Measurements from ENCODE around the gene ARFGAP2.
A peak's percentile ranks its signal among the peaks of the same experiment; 100 is the strongest.

ARFGAP2 gene

DNA sequence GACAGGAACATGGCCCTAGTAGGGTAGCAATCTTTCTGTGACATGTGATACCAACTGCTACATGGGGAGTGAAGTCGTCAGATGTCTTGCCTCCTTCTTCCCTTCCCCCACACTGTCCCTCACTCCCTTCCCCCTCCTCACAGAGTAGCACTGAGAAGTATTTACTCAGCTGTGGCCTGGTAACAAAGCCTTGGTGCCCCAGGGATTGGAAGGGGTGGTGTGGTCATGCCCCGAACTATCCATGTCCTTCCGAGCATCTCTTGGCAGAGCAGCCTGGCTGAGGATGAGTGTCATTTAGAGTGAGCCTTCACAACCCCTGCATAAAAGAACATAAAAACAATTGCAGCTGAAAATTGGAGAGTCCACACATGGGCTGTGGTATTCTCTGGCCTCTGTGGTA lies 46.1 kb downstream of the ARFGAP2 start:
- no peak overlapping the region for H3K9ac ChIP-seq (ENCODE audit: low read length)
- H3K79me2 ChIP-seq (ENCODE audit: control insufficient read depth, insufficient read depth, low read length) = no peaks in the 10 kb centered on the region
- H3K23ac ChIP-seq (ENCODE audit: low read length) = no peak overlapping the region
- no peak overlapping the region for H2AK5ac ChIP-seq (ENCODE audit: low read length)
- H3K36me3 ChIP-seq (ENCODE audit: control insufficient read depth, insufficient read depth, low read length) = no peaks in the 10 kb centered on the region
- H3K4ac ChIP-seq (ENCODE audit: low read depth, low read length) = no peak overlapping the region
- H3K4me1 ChIP-seq (ENCODE audit: control insufficient read depth, low read depth, low read length) = no peaks in the 10 kb centered on the region
- WGBS (ENCODE audit: extremely low coverage, insufficient coverage, low lambda C conversion rate) = no CpG with 5 or more reads among the region's 3 CpGs
- no peak overlapping the region for H2BK120ac ChIP-seq (ENCODE audit: low read depth, low read length)
- no peaks in the 10 kb centered on the region for H3K79me1 ChIP-seq (ENCODE audit: low read length)
- H3K56ac ChIP-seq (ENCODE audit: low read length) = no peak overlapping the region
- H2BK15ac ChIP-seq (replicated peaks; ENCODE audit: low read depth) = no peak overlapping the region
- H3K27ac ChIP-seq (ENCODE audit: low read depth, low read length) = no peak overlapping the region
- no peak overlapping the region for H4K5ac ChIP-seq (ENCODE audit: low read length)
- no peak overlapping the region for H2BK5ac ChIP-seq (ENCODE audit: low read length)
- H3K27me3 ChIP-seq (ENCODE audit: insufficient read depth, low read length, poor library complexity) = no peaks in the 10 kb centered on the region
- no peak overlapping the region for H4K8ac ChIP-seq (ENCODE audit: low read depth, low read length)
- peak; percentile 86 for DNase-seq
- H3K4me2 ChIP-seq (ENCODE audit: low read length) = no peak overlapping the region
- H3K4me3 ChIP-seq (ENCODE audit: low read length) = no peak overlapping the region
- no peak overlapping the region for H3K18ac ChIP-seq (ENCODE audit: low read length)

DNA sequence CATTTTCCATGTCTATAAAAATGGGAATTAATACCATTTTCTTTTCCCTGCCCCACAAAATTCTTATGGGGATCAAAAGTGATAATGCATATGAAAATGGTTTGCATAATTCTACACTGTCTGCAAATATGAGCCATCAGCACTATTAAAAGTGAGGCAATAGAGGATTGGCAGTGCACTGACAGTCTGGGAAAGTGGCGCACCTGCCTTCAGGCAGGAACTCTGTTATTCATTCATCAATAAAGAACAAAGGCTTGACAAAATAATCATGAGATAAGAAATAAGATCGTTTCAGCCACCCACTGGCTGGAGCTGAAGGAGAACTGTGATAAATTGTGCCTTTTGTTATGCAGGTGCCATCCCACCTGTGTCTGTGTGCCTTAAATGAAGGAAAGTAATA lies 49.5 kb downstream of the ARFGAP2 start:
- Histone ChIP-seq H2AK5ac (ENCODE audit: low read length) (no peak overlapping the region), H4K8ac (ENCODE audit: low read depth, low read length) (no peak overlapping the region), H3K18ac (ENCODE audit: low read length) (no peak overlapping the region), H3K4me2 (ENCODE audit: low read length) (no peak overlapping the region), H2BK5ac (ENCODE audit: low read length) (no peak overlapping the region), H3K36me3 (ENCODE audit: control insufficient read depth, insufficient read depth, low read length) (no peaks in the 10 kb centered on the region), H2BK15ac (replicated peaks; ENCODE audit: low read depth) (no peak overlapping the region), H4K5ac (ENCODE audit: low read length) (no peak overlapping the region), H3K56ac (ENCODE audit: low read length) (no peak overlapping the region), H2BK120ac (ENCODE audit: low read depth, low read length) (no peak overlapping the region), H3K4me1 (ENCODE audit: control insufficient read depth, low read depth, low read length) (no peaks in the 10 kb centered on the region), H3K27me3 (ENCODE audit: insufficient read depth, low read length, poor library complexity) (no peaks in the 10 kb centered on the region), H3K4ac (ENCODE audit: low read depth, low read length) (no peak overlapping the region), H3K4me3 (ENCODE audit: low read length) (no peak overlapping the region), H3K9ac (ENCODE audit: low read length) (no peak overlapping the region), H3K79me1 (ENCODE audit: low read length) (no peaks in the 10 kb centered on the region), H3K79me2 (ENCODE audit: control insufficient read depth, insufficient read depth, low read length) (no peaks in the 10 kb centered on the region), H3K27ac (ENCODE audit: low read depth, low read length) (no peak overlapping the region), H3K23ac (ENCODE audit: low read length) (no peak overlapping the region)
- DNase-seq = no peak
- no CpG with 5 or more reads among the region's 2 CpGs for WGBS (ENCODE audit: extremely low coverage, insufficient coverage, low lambda C conversion rate)

DNA sequence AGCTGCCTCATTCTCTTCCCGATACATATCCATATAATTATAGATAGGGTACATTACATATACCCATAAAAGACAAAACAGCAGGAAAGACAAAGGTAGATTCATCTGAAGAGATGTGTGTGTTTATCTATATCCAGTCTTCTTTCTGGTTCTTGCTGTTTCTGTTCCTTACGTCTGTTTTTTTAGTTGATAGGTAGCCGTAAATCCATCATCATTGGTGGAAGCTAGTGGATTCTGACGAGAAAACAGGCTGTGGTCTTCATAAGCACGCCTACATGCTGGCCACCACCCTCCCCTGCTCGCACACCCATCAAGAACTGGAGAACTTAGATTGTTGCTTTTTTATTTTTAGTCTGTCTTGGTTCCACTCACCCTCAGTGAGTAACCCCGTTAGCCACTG lies 51.6 kb downstream of the ARFGAP2 start:
- H3K56ac ChIP-seq (ENCODE audit: low read length) = no peak overlapping the region
- no peak overlapping the region for H3K27ac ChIP-seq (ENCODE audit: low read depth, low read length)
- H3K4me3 ChIP-seq (ENCODE audit: low read length) = no peak overlapping the region
- no peak overlapping the region for H2BK120ac ChIP-seq (ENCODE audit: low read depth, low read length)
- H4K5ac ChIP-seq (ENCODE audit: low read length) = no peak overlapping the region
- no peak overlapping the region for H3K9ac ChIP-seq (ENCODE audit: low read length)
- no peak overlapping the region for H3K18ac ChIP-seq (ENCODE audit: low read length)
- no peak overlapping the region for H2BK5ac ChIP-seq (ENCODE audit: low read length)
- WGBS (ENCODE audit: extremely low coverage, insufficient coverage, low lambda C conversion rate) = no CpG with 5 or more reads among the region's 7 CpGs
- no peaks in the 10 kb centered on the region for H3K79me1 ChIP-seq (ENCODE audit: low read length)
- H3K79me2 ChIP-seq (ENCODE audit: control insufficient read depth, insufficient read depth, low read length) = no peaks in the 10 kb centered on the region
- H3K4ac ChIP-seq (ENCODE audit: low read depth, low read length) = no peak overlapping the region
- no peaks in the 10 kb centered on the region for H3K4me1 ChIP-seq (ENCODE audit: control insufficient read depth, low read depth, low read length)
- H3K36me3 ChIP-seq (ENCODE audit: control insufficient read depth, insufficient read depth, low read length) = no peaks in the 10 kb centered on the region
- H2BK15ac ChIP-seq (replicated peaks; ENCODE audit: low read depth) = no peak overlapping the region
- DNase-seq = no peak
- no peak overlapping the region for H3K4me2 ChIP-seq (ENCODE audit: low read length)
- H3K27me3 ChIP-seq (ENCODE audit: insufficient read depth, low read length, poor library complexity) = no peaks in the 10 kb centered on the region
- no peak overlapping the region for H3K23ac ChIP-seq (ENCODE audit: low read length)
- no peak overlapping the region for H4K8ac ChIP-seq (ENCODE audit: low read depth, low read length)
- no peak overlapping the region for H2AK5ac ChIP-seq (ENCODE audit: low read length)

DNA sequence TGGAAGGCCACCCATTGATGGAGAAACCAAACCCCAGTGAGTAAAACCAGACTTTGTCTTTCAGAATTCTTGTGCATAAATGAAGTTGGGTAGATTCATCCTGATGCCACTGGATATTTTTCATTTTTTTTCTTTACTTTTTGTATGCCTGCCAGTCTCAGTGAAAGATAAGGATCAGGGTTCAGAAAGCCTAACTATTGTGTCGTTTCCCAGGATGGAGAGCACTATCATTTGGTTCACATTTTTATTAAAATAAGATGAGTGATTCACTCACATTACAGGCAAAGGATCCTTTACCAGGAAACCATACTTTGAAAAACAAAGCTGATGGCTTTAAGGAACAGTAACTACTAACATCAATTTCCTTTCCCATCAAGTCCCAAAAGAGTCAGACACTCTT lies 52.0 kb downstream of the ARFGAP2 start:
- no peaks in the 10 kb centered on the region for H3K4me1 ChIP-seq (ENCODE audit: control insufficient read depth, low read depth, low read length)
- no peak overlapping the region for H2BK5ac ChIP-seq (ENCODE audit: low read length)
- no peak overlapping the region for H3K27ac ChIP-seq (ENCODE audit: low read depth, low read length)
- no peak overlapping the region for H2BK15ac ChIP-seq (replicated peaks; ENCODE audit: low read depth)
- H3K18ac ChIP-seq (ENCODE audit: low read length) = no peak overlapping the region
- H2AK5ac ChIP-seq (ENCODE audit: low read length) = no peak overlapping the region
- WGBS (ENCODE audit: extremely low coverage, insufficient coverage, low lambda C conversion rate) = no CpG with 5 or more reads among the region's 1 CpG
- H3K23ac ChIP-seq (ENCODE audit: low read length) = no peak overlapping the region
- H3K4ac ChIP-seq (ENCODE audit: low read depth, low read length) = no peak overlapping the region
- H2BK120ac ChIP-seq (ENCODE audit: low read depth, low read length) = no peak overlapping the region
- H4K5ac ChIP-seq (ENCODE audit: low read length) = no peak overlapping the region
- no peaks in the 10 kb centered on the region for H3K27me3 ChIP-seq (ENCODE audit: insufficient read depth, low read length, poor library complexity)
- H3K4me2 ChIP-seq (ENCODE audit: low read length) = no peak overlapping the region
- no peaks in the 10 kb centered on the region for H3K79me1 ChIP-seq (ENCODE audit: low read length)
- no peaks in the 10 kb centered on the region for H3K36me3 ChIP-seq (ENCODE audit: control insufficient read depth, insufficient read depth, low read length)
- no peak overlapping the region for H3K56ac ChIP-seq (ENCODE audit: low read length)
- H4K8ac ChIP-seq (ENCODE audit: low read depth, low read length) = no peak overlapping the region
- no peak overlapping the region for H3K4me3 ChIP-seq (ENCODE audit: low read length)
- H3K79me2 ChIP-seq (ENCODE audit: control insufficient read depth, insufficient read depth, low read length) = no peaks in the 10 kb centered on the region
- H3K9ac ChIP-seq (ENCODE audit: low read length) = no peak overlapping the region
- DNase-seq = no peak

DNA sequence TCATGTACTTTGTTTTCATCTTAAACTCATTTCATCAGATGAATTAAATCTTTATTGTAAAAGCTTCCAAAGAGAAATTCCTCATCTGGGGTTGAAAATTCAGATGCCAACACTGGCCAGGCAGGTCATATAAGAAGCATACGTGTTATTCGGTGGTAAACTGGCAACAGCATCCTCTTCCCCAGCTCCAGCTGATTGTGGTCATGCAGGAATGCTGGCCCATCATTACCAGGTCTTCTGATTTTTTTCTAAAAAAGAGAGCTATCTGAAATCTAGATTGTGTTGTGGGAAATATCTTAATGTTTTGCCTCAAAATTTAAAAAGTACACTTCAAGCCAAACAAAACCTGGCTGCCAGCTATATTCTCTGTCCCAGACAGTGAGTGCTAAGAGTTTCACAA lies 53.6 kb downstream of the ARFGAP2 start:
- no peak overlapping the region for H3K18ac ChIP-seq (ENCODE audit: low read length)
- no peak overlapping the region for H3K4me2 ChIP-seq (ENCODE audit: low read length)
- H3K79me2 ChIP-seq (ENCODE audit: control insufficient read depth, insufficient read depth, low read length) = no peaks in the 10 kb centered on the region
- no peak overlapping the region for H4K5ac ChIP-seq (ENCODE audit: low read length)
- no peak overlapping the region for H2BK120ac ChIP-seq (ENCODE audit: low read depth, low read length)
- H3K4me1 ChIP-seq (ENCODE audit: control insufficient read depth, low read depth, low read length) = no peaks in the 10 kb centered on the region
- no CpG with 5 or more reads among the region's 2 CpGs for WGBS (ENCODE audit: extremely low coverage, insufficient coverage, low lambda C conversion rate)
- H2AK5ac ChIP-seq (ENCODE audit: low read length) = no peak overlapping the region
- H3K23ac ChIP-seq (ENCODE audit: low read length) = no peak overlapping the region
- no peak overlapping the region for H3K27ac ChIP-seq (ENCODE audit: low read depth, low read length)
- no peak overlapping the region for H3K56ac ChIP-seq (ENCODE audit: low read length)
- no peak overlapping the region for H2BK15ac ChIP-seq (replicated peaks; ENCODE audit: low read depth)
- no peaks in the 10 kb centered on the region for H3K79me1 ChIP-seq (ENCODE audit: low read length)
- no peak overlapping the region for H4K8ac ChIP-seq (ENCODE audit: low read depth, low read length)
- no peaks in the 10 kb centered on the region for H3K36me3 ChIP-seq (ENCODE audit: control insufficient read depth, insufficient read depth, low read length)
- H3K9ac ChIP-seq (ENCODE audit: low read length) = no peak overlapping the region
- no peak overlapping the region for H3K4ac ChIP-seq (ENCODE audit: low read depth, low read length)
- H3K27me3 ChIP-seq (ENCODE audit: insufficient read depth, low read length, poor library complexity) = no peaks in the 10 kb centered on the region
- no peak overlapping the region for H3K4me3 ChIP-seq (ENCODE audit: low read length)
- no peak for DNase-seq
- no peak overlapping the region for H2BK5ac ChIP-seq (ENCODE audit: low read length)

DNA sequence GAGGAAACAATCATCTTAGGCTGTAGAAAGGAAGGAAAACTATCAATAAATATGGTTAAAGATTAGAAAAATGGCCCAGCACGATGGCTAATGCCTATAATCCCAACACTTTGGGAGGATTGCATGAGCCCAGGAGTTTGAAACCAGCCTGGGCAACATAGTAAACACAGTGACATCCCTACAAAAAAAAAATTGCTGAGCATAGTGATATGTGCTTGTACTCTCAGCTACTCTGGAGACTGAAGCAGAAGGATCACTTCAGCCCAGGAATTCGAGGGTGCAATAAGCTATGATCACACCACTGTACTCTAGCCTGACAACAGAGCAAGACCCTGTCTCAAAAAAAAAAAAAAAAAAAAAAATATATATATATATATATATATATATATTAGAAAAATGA lies 54.9 kb downstream of the ARFGAP2 start:
- Histone ChIP-seq H4K5ac (ENCODE audit: low read length) (no peak overlapping the region), H2BK5ac (ENCODE audit: low read length) (no peak overlapping the region), H3K27me3 (ENCODE audit: insufficient read depth, low read length, poor library complexity) (no peaks in the 10 kb centered on the region), H3K4me1 (ENCODE audit: control insufficient read depth, low read depth, low read length) (no peaks in the 10 kb centered on the region), H3K79me1 (ENCODE audit: low read length) (no peaks in the 10 kb centered on the region), H4K8ac (ENCODE audit: low read depth, low read length) (no peak overlapping the region), H3K18ac (ENCODE audit: low read length) (no peak overlapping the region), H2BK15ac (replicated peaks; ENCODE audit: low read depth) (no peak overlapping the region), H3K23ac (ENCODE audit: low read length) (no peak overlapping the region), H3K4me3 (ENCODE audit: low read length) (no peak overlapping the region), H3K56ac (ENCODE audit: low read length) (no peak overlapping the region), H3K79me2 (ENCODE audit: control insufficient read depth, insufficient read depth, low read length) (no peaks in the 10 kb centered on the region), H3K4ac (ENCODE audit: low read depth, low read length) (no peak overlapping the region), H2BK120ac (ENCODE audit: low read depth, low read length) (no peak overlapping the region), H3K36me3 (ENCODE audit: control insufficient read depth, insufficient read depth, low read length) (no peaks in the 10 kb centered on the region), H2AK5ac (ENCODE audit: low read length) (no peak overlapping the region), H3K4me2 (ENCODE audit: low read length) (no peak overlapping the region), H3K9ac (ENCODE audit: low read length) (no peak overlapping the region), H3K27ac (ENCODE audit: low read depth, low read length) (no peak overlapping the region)
- DNase-seq = no peak
- WGBS (ENCODE audit: extremely low coverage, insufficient coverage, low lambda C conversion rate) = no CpG with 5 or more reads among the region's 2 CpGs
